Mesendoderm (in vitro differentiated cells): ENCODE data around the gene NOC3L.

Source experiments
- DNase-seq: peaks from one replicate; pipeline ENCODE4 v3.0.0; 2013
- H2AK5ac ChIP-seq: 2 replicates; pipeline ENCODE4 v1.6.1; 2013; ENCODE audit warnings: low read length, inconsistent platforms
- H2BK120ac ChIP-seq: 2 replicates; pipeline ENCODE4 v1.6.1; 2013; ENCODE audit warnings: low read depth, mild to moderate bottlenecking, low read length, moderate library complexity, mixed read lengths
- H2BK15ac ChIP-seq: replicated peaks from 2 replicates; pipeline ENCODE4 v1.6.1; 2013; ENCODE audit warnings: low read depth, mild to moderate bottlenecking, moderate library complexity
- H2BK5ac ChIP-seq: 2 replicates; pipeline ENCODE4 v1.6.1; 2013; ENCODE audit warnings: low read length, inconsistent platforms
- H3K18ac ChIP-seq: 2 replicates; pipeline ENCODE4 v1.6.1; 2013; ENCODE audit warnings: mild to moderate bottlenecking, low read length, mixed read lengths
- H3K23ac ChIP-seq: one replicate; pipeline ENCODE4 v1.6.1; 2013; ENCODE audit warnings: low read length
- H3K27ac ChIP-seq: 2 replicates; pipeline ENCODE4 v1.5.1; 2013; ENCODE audit warnings: low read depth, mild to moderate bottlenecking, inconsistent platforms, low read length, moderate library complexity
- H3K27me3 ChIP-seq: 2 replicates; pipeline ENCODE4 v1.6.1; 2013; ENCODE audit warnings: low read length, control low read depth, mild to moderate bottlenecking, inconsistent platforms; ENCODE audit not compliant: insufficient read depth, poor library complexity
- H3K36me3 ChIP-seq: 2 replicates; pipeline ENCODE4 v1.6.1; 2013; ENCODE audit warnings: low read length, inconsistent platforms; ENCODE audit not compliant: control insufficient read depth, insufficient read depth
- H3K4ac ChIP-seq: one replicate; pipeline ENCODE4 v1.6.1; 2013; ENCODE audit warnings: low read depth, mild to moderate bottlenecking, low read length, moderate library complexity
- H3K4me1 ChIP-seq: 2 replicates; pipeline ENCODE4 v1.6.1; 2013; ENCODE audit warnings: low read depth, low read length, inconsistent platforms; ENCODE audit not compliant: control insufficient read depth
- H3K4me2 ChIP-seq: 2 replicates; pipeline ENCODE4 v1.6.1; 2013; ENCODE audit warnings: low read length
- H3K4me3 ChIP-seq: 2 replicates; pipeline ENCODE4 v1.5.1; 2013; ENCODE audit warnings: mild to moderate bottlenecking, low read length
- H3K56ac ChIP-seq: one replicate; pipeline ENCODE4 v1.6.1; 2013; ENCODE audit warnings: low read length
- H3K79me1 ChIP-seq: 2 replicates; pipeline ENCODE4 v1.6.1; 2013; ENCODE audit warnings: low read length, inconsistent platforms
- H3K79me2 ChIP-seq: 2 replicates; pipeline ENCODE4 v1.6.1; 2013; ENCODE audit warnings: mild to moderate bottlenecking, low read length; ENCODE audit not compliant: control insufficient read depth, insufficient read depth
- H3K9ac ChIP-seq: 2 replicates; pipeline ENCODE4 v1.6.1; 2013; ENCODE audit warnings: low read length, inconsistent platforms
- H4K5ac ChIP-seq: one replicate; pipeline ENCODE4 v1.6.1; 2013; ENCODE audit warnings: low read length
- H4K8ac ChIP-seq: one replicate; pipeline ENCODE4 v1.6.1; 2013; ENCODE audit warnings: low read depth, mild to moderate bottlenecking, control low read depth, low read length, moderate library complexity
- WGBS: extraction: QIAGEN DNeasy Blood & Tissue Kit; methylation state at CpG from one replicate; pipeline ENCODE4 v1.1.7; 2013; ENCODE audit warnings: low lambda C conversion rate, missing lambda C conversion rate; ENCODE audit not compliant: insufficient coverage; ENCODE audit errors: extremely low coverage; 5-methylcytosine and 5-hydroxymethylcytosine counted together

The NOC3L gene

GRCh38 chr10:94324609-94325233 lies 38.0 kb downstream of the NOC3L start:
- Histone ChIP-seq H4K8ac (no peak overlapping the region), H3K27ac (no peak overlapping the region), H3K36me3 (no peaks in the 10 kb centered on the region), H2BK15ac (no peak overlapping the region), H3K56ac (no peak overlapping the region), H3K18ac (no peak overlapping the region), H2AK5ac (no peak overlapping the region), H4K5ac (no peak overlapping the region), H3K9ac (no peak overlapping the region), H3K4me2 (no peak overlapping the region), H3K4me3 (no peak overlapping the region), H2BK5ac (no peak overlapping the region), H3K23ac (no peak overlapping the region), H3K4me1 (no peaks in the 10 kb centered on the region), H3K27me3 (no peaks in the 10 kb centered on the region), H3K79me2 (no peaks in the 10 kb centered on the region), H3K4ac (no peak overlapping the region), H3K79me1 (no peaks in the 10 kb centered on the region), H2BK120ac (no peak overlapping the region)
- no peak for DNase-seq
- WGBS, result no CpG with 5 or more reads among the region's 7 CpGs

GRCh38 chr10:94320285-94320914 lies 42.3 kb downstream of the NOC3L start:
- DNase-seq, result peak; percentile 72
- no peak overlapping the region for H2BK120ac ChIP-seq
- no peak overlapping the region for H3K4me2 ChIP-seq
- no peaks in the 10 kb centered on the region for H3K36me3 ChIP-seq
- no peak overlapping the region for H4K5ac ChIP-seq
- H3K4me1 ChIP-seq, result no peaks in the 10 kb centered on the region
- no peak overlapping the region for H3K27ac ChIP-seq
- H3K4ac ChIP-seq, result no peak overlapping the region
- H3K79me1 ChIP-seq, result no peaks in the 10 kb centered on the region
- no peak overlapping the region for H3K56ac ChIP-seq
- WGBS, result no CpG with 5 or more reads among the region's 2 CpGs
- no peak overlapping the region for H2AK5ac ChIP-seq
- no peaks in the 10 kb centered on the region for H3K27me3 ChIP-seq
- H2BK5ac ChIP-seq, result no peak overlapping the region
- no peak overlapping the region for H3K23ac ChIP-seq
- no peak overlapping the region for H3K9ac ChIP-seq
- no peak overlapping the region for H4K8ac ChIP-seq
- H3K18ac ChIP-seq, result no peak overlapping the region
- H2BK15ac ChIP-seq, result no peak overlapping the region
- H3K79me2 ChIP-seq, result no peaks in the 10 kb centered on the region
- H3K4me3 ChIP-seq, result no peak overlapping the region

- no peaks in the 10 kb centered on the region for H3K79me1 ChIP-seq
- no peak overlapping the region for H2BK5ac ChIP-seq
- no peak overlapping the region for H4K8ac ChIP-seq
- H2BK15ac ChIP-seq, result no peak overlapping the region
- no peak overlapping the region for H3K27ac ChIP-seq
- no peak overlapping the region for H3K18ac ChIP-seq
- no peak for DNase-seq
- no peak overlapping the region for H2AK5ac ChIP-seq
- no peaks in the 10 kb centered on the region for H3K36me3 ChIP-seq
- no peaks in the 10 kb centered on the region for H3K4me1 ChIP-seq
- no peak overlapping the region for H3K4ac ChIP-seq
- no peak overlapping the region for H3K4me2 ChIP-seq
- no CpG with 5 or more reads among the region's 1 CpG for WGBS
- H2BK120ac ChIP-seq, result no peak overlapping the region
- no peaks in the 10 kb centered on the region for H3K27me3 ChIP-seq
- no peak overlapping the region for H3K4me3 ChIP-seq
- H3K9ac ChIP-seq, result no peak overlapping the region
- no peaks in the 10 kb centered on the region for H3K79me2 ChIP-seq
- H4K5ac ChIP-seq, result no peak overlapping the region
- no peak overlapping the region for H3K23ac ChIP-seq
- H3K56ac ChIP-seq, result no peak overlapping the region
These were observed 46.2 kb downstream of the NOC3L start for GRCh38 chr10:94316560-94316959.

GRCh38 chr10:94315975-94316464 lies 46.7 kb downstream of the NOC3L start:
- no peak overlapping the region for H2AK5ac ChIP-seq

GRCh38 chr10:94315024-94315451 lies 47.7 kb downstream of the NOC3L start:
- Histone ChIP-seq H3K36me3 (no peaks in the 10 kb centered on the region), H3K9ac (no peak overlapping the region)

More at GRCh38 chr10:94315975-94316464, 46.7 kb downstream of the NOC3L start:
- H3K79me1 ChIP-seq, result no peaks in the 10 kb centered on the region
- H2BK120ac ChIP-seq, result no peak overlapping the region
- no CpG with 5 or more reads among the region's 3 CpGs for whole genome bisulfite sequencing
- H3K79me2 ChIP-seq, result no peaks in the 10 kb centered on the region
- H3K27me3 ChIP-seq, result no peaks in the 10 kb centered on the region
- no peak overlapping the region for H3K27ac ChIP-seq
- no peak overlapping the region for H3K9ac ChIP-seq
- no peak overlapping the region for H3K4me3 ChIP-seq
- H3K4me1 ChIP-seq, result no peaks in the 10 kb centered on the region
- H3K56ac ChIP-seq, result no peak overlapping the region
- no peak overlapping the region for H4K8ac ChIP-seq
- H3K4me2 ChIP-seq, result no peak overlapping the region
- no peak overlapping the region for H3K23ac ChIP-seq
- DNase-seq, result no peak
- no peak overlapping the region for H3K18ac ChIP-seq
- no peak overlapping the region for H2BK5ac ChIP-seq
- H3K4ac ChIP-seq, result no peak overlapping the region
- no peak overlapping the region for H4K5ac ChIP-seq
- H2BK15ac ChIP-seq, result no peak overlapping the region
- H3K36me3 ChIP-seq, result no peaks in the 10 kb centered on the region

More at GRCh38 chr10:94315024-94315451, 47.7 kb downstream of the NOC3L start:
- Histone ChIP-seq H3K4me3 (no peak overlapping the region), H4K5ac (no peak overlapping the region), H2AK5ac (no peak overlapping the region), H4K8ac (no peak overlapping the region), H2BK15ac (no peak overlapping the region), H3K4ac (no peak overlapping the region), H3K27me3 (no peaks in the 10 kb centered on the region), H3K56ac (no peak overlapping the region), H3K27ac (no peak overlapping the region), H3K79me1 (no peaks in the 10 kb centered on the region), H2BK5ac (no peak overlapping the region), H2BK120ac (no peak overlapping the region), H3K18ac (no peak overlapping the region), H3K4me1 (no peaks in the 10 kb centered on the region), H3K23ac (no peak overlapping the region), H3K79me2 (no peaks in the 10 kb centered on the region), H3K4me2 (no peak overlapping the region)
- WGBS, result no CpG with 5 or more reads among the region's 3 CpGs
- DNase-seq, result peak; percentile 28
